ENCODE results near the gene HES7. TPM values are rescaled to one million over a fixed set of nuclear protein-coding genes. Genes with fewer than 3 reads are reported as not detected.
A peak's percentile ranks its signal among the peaks of the same experiment; 100 is the strongest.
"Not testable (repeated sequence)": the region's sequence is repeated elsewhere in the genome, so short reads cannot be mapped to it uniquely, and the experiment has no call there.

The HES7 gene
- total and polyA plus RNA-seq, 8 donors, result 0.58 to 0.92 TPM; not detected in 6

DNA sequence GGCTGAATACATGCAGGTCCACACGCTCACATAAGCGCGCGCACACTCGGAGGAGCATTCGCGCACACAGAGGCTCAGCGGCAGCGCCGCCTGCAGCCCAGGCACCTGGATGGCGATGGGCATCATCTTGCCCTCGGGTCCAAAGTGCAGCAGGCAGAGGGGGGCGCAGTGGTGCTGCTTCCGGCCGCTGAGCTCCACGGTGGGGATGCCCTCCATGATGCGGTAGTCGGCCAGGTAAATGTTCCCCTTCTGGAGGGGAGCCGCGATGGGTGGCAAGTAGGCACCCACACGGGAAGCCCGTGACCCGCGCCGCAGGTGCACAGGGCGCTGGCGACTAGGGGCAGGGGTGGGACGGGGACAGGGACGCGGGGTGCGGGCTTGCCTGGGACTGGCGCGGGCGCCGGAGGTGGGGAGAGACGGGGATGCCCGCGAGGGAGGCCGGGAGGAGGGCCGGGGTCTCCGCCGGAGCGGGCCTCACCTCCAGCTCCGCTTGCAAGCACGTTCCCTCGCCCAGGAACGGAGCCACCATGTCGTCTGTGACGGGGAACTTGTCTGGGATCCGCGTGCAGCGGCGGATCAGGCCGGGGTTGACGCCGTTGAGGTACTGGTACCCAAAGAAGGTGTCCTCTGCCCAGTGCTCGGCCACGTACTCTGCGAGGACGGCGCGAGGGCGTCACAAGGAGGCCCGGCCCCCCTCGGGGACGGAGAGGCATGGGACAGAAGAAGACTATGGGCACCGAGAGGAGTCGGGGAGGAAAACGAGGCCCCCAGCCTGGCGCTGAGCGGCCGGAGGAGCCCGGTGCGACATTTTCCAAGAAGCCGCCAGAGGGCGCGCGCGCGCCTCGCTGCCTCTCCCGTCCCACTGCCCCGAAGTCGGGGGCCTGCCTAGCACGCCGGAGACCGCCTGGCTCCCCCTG lies 44.4 kb downstream of the HES7 start:
- TF ChIP-seq EP300 (IDR thresholded peaks at IDR 0.05), result no peak
- TF ChIP-seq, protein P1, sequence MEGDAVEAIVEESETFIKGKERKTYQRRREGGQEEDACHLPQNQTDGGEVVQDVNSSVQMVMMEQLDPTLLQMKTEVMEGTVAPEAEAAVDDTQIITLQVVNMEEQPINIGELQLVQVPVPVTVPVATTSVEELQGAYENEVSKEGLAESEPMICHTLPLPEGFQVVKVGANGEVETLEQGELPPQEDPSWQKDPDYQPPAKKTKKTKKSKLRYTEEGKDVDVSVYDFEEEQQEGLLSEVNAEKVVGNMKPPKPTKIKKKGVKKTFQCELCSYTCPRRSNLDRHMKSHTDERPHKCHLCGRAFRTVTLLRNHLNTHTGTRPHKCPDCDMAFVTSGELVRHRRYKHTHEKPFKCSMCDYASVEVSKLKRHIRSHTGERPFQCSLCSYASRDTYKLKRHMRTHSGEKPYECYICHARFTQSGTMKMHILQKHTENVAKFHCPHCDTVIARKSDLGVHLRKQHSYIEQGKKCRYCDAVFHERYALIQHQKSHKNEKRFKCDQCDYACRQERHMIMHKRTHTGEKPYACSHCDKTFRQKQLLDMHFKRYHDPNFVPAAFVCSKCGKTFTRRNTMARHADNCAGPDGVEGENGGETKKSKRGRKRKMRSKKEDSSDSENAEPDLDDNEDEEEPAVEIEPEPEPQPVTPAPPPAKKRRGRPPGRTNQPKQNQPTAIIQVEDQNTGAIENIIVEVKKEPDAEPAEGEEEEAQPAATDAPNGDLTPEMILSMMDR (IDR thresholded peaks at IDR 0.05), result peak in 5 of 7 experiments; percentile 49 to 92 (median 83)
- no peak for TF ChIP-seq POLR2AphosphoS5 (IDR thresholded peaks at IDR 0.05)
- WGBS, 5 donors, result 1 to 4% (median 1%) methylated on average over 32 to 87 of the region's 87 CpGs
- peak overlapping the region in 3 of 5 donors; percentile 4 to 44 (median 44) for H3K27ac ChIP-seq
- H3K4me3 ChIP-seq, result peak overlapping the region; percentile 32 to 50 (median 40)
- no peaks in the 10 kb centered on the region for H3K9me3 ChIP-seq
- H3K36me3 ChIP-seq, result no peaks in the 10 kb centered on the region
- H3K27me3 ChIP-seq, result peaks cover 0 to 99% (median 72%) of the 10 kb centered on the region in 3 donors
- peaks cover 17 to 24% (median 20%) of the 10 kb centered on the region in 4 donors for H3K4me1 ChIP-seq
- intact Hi-C loops (cut with DNase I; ENCODE audit: low total_unique reads), result no loop called here
- peak; percentile 75 to 91 for DNase-seq

DNA sequence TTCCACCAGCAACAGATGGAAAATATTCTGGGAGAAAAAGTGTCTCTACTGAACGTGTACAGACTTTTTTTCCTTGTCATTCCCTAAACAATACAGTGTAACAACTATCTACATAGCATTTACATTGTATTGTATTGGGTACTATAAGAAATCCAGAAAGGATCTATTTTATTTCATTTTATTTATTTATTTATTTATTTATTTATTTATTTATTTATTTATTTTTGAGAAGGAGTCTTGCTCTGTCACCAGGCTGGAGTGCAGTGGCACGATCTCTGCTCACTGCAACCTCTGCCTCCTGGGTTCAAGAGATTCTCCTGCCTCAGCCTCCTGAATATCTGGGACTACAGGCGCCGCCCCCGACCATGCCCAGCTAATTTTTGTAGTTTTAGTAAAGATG lies 46.0 kb downstream of the HES7 start:
- H3K4me3 ChIP-seq; DNase-seq; H3K9me3 ChIP-seq; H3K27ac ChIP-seq; intact Hi-C loops (cut with DNase I; ENCODE audit: low total_unique reads); H3K36me3 ChIP-seq: not testable (repeated sequence)
- peaks cover 6 to 99% (median 80%) of the 10 kb centered on the region in 3 donors for H3K27me3 ChIP-seq
- WGBS, 5 donors, result 70 to 90% (median 82%) methylated on average over 4 to 5 of the region's 5 CpGs
- H3K4me1 ChIP-seq, result peaks cover 27 to 36% (median 32%) of the 10 kb centered on the region in 4 donors

DNA sequence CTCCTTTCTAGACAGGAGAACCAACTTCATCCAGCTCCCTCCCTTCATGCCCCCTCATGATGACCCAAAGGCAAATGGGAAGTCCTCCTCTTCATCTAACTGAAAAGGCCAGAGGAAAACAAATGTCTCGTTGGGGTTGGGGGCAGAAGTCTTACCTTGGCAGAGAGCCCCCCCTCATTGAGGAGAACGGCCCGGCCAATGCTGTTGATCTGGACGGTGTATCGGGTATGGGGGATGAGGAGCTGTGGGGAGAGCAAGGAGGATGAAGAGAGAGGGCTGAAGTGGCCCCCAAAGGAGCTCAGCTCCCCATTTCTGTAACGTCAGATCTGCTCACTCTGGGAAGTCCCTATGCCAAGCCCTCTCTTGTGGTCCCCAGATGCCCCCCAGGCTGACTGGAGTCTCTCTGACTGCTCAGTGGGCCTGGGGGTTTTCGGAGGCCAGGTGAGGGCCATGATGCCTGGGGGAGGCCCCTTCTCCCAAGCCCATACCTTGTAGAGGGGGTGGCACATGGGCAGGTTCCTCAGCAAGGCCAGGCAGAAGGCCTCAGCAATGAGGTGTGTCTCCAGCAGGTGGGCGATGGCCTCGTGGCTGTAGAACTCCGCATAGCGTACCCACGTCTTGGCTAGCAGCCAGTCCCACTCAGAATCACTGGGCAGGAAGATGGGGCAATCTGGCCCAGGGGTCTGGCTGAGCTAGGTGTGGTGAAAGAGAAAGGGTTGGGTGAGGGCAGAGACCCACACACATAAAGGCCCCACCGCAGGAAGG lies 47.2 kb downstream of the HES7 start:
- no peak overlapping the region for H3K4me3 ChIP-seq

DNA sequence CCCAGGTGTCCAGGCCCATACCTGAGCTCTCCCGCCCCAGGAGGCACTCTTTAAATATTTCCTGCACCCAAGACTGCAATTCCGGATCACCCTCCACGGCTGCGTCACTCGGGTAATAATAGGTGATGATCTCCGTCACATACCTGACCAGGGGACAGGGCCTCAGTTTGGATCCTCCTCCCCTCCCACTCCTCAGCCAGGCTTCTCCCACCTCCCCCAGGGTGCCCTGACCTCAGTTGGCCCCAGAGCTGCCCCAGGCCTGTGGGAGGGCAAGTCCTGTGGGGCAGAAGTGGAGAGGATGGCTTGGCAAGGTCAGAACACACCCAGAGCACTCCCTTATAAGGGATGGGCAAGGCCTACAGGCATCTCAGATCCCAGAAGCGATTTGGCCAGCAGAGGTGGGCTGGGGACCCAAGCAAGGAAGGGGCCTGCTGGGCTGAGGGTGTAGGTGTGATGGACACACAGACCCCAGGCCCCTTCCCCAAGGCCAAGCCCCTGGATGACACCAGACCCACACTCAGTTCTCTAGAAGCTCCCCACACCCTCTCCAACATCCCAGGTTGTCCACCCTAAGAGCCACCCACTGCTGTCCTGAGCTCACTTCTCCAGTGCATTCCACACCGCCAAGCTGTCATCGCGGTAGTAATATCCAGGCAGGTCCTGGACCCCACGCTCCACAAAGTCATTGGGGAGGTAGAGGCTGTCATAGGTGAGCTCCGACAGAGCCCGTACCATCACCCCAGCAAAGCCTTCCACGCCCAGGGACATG lies 48.1 kb downstream of the HES7 start:
- peaks cover 17 to 99% (median 90%) of the 10 kb centered on the region in 3 donors for H3K27me3 ChIP-seq

More for the DNA sequence above, 47.2 kb downstream of the HES7 start:
- Histone ChIP-seq H3K27ac (no peak overlapping the region), H3K36me3 (no peaks in the 10 kb centered on the region), H3K4me1 (peaks cover 35 to 46% (median 42%) of the 10 kb centered on the region in 4 donors), H3K9me3 (no peaks in the 10 kb centered on the region), H3K27me3 (peaks cover 17 to 99% (median 91%) of the 10 kb centered on the region in 3 donors)
- intact Hi-C loops (cut with DNase I; ENCODE audit: low total_unique reads), result no loop called here
- no peak for TF ChIP-seq POLR2AphosphoS5 (IDR thresholded peaks at IDR 0.05)
- TF ChIP-seq EP300 (IDR thresholded peaks at IDR 0.05), result no peak
- TF ChIP-seq, protein P1 (IDR thresholded peaks at IDR 0.05), result no peak
- no peak for TF ChIP-seq POLR2A (IDR thresholded peaks at IDR 0.05)
- no peak for DNase-seq
- 74 to 82% (median 79%) methylated on average over 7 to 13 of the region's 13 CpGs for WGBS, 5 donors

More for the DNA sequence above, 48.1 kb downstream of the HES7 start:
- H3K36me3 ChIP-seq, result no peaks in the 10 kb centered on the region
- no peak for DNase-seq
- H3K27ac ChIP-seq, result no peak overlapping the region
- H3K4me3 ChIP-seq, result no peak overlapping the region
- intact Hi-C loops (cut with DNase I; ENCODE audit: low total_unique reads), result no loop called here
- TF ChIP-seq, protein P1 (IDR thresholded peaks at IDR 0.05), result no peak
- peaks cover 35 to 42% (median 40%) of the 10 kb centered on the region in 4 donors for H3K4me1 ChIP-seq
- H3K9me3 ChIP-seq, result no peaks in the 10 kb centered on the region
- WGBS, 5 donors, result 80 to 89% (median 88%) methylated on average over 13 to 14 of the region's 14 CpGs

All from stomach (tissue), 9 donors.